ENCODE measurements around the gene KIFBP.

Gene KIFBP

GRCh38 chr10:69049566-69049961 lies 61.0 kb downstream of the KIFBP start:
- DNase-seq (ENCODE audit: low read depth, low spot score) = no peak

DNA sequence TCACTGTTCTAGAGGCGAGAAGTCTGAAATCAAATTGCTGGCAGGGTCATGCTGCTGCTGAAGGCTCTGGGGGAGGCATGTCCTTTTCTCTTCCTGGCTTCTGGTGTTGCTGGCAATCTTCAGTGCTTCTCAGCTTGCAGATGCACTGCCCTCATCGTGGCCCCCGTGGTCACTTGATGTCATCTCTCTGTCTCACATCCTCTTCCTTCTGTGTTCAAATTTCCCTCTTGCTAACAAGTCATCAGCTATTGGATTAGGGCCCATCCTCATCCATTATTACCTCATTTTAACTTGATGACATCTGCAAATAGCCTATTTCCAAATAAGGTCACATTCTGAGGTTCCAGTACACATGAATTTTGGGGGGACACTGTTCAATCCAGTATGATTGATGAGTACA lies 62.7 kb downstream of the KIFBP start:
- no peak for DNase-seq (ENCODE audit: low read depth, low spot score)

DNA sequence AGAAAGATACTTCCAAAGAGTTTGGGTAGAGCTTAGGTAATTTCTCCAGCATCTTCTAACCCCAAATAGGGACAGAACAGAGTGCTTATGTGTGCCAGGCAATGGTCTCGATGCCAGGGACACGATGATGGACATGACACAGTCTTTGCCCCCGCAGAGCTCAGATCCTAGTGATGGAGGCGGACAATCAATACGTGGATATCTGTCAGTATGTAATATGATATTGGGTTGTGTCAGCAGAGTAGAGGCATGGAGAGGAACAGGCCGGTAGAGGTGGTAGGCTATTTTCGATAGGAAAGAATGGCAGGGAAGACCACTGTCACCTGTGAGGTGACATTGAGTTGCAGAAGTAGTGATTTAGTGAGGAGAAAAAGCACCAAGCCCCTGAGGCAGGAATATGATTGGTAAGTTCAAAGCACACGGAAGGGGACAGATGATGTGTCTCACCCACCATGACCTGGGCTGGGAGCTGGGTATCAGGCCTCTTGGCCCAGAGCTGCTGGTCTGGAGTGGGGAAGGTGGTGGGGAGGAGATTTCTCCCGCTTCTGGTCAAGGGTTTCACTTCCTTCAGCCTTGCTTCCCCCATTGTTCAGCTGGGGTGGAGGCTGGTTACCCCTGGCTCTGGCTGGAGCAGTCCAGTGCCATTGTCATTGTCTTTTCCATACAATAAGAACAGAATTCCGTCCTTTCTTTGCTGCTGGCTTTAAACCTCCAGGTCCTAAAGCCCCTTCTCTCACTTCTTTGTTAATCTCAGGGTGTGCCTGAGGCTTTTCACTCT lies 63.3 kb downstream of the KIFBP start:
- no peak for DNase-seq (ENCODE audit: low read depth, low spot score)

DNA sequence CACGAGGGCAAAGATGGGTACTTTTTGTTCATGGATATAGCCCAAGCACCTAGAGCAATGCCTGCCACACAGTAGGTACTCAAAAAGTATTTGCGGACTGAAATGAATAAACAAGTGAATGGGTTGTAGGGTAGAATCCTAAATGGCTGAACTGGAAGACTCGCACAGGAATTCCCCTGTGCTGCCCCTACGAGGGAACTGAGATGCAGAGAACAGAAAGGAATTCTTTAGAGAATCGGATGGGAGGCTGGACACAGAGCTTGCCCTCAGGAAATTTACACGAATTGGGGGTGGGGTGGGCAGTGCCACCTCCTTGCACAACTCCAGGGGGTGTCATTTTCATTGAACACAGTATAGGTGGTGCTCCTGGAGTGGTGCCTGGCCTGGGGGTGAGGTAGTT lies 64.1 kb downstream of the KIFBP start:
- DNase-seq (ENCODE audit: low read depth, low spot score) = no peak

DNA sequence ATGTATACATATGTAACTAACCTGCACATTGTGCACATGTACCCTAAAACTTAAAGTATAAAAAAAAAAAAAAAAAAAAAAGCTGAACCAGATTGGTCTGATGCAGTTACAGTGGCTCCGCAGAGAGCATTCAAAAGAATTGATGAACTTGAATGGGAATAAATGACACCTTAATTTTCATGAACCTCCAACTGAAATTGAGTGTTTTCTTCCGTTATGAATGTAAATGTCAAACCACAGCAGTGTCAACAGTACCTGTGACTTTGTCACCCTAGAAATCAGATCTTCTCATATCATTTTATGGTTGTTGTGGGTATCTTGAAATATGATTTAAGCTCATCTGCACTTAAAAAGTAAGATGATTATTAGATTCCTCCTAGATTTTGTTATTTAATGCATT lies 66.6 kb downstream of the KIFBP start:
- no peak for DNase-seq (ENCODE audit: low read depth, low spot score)

DNA sequence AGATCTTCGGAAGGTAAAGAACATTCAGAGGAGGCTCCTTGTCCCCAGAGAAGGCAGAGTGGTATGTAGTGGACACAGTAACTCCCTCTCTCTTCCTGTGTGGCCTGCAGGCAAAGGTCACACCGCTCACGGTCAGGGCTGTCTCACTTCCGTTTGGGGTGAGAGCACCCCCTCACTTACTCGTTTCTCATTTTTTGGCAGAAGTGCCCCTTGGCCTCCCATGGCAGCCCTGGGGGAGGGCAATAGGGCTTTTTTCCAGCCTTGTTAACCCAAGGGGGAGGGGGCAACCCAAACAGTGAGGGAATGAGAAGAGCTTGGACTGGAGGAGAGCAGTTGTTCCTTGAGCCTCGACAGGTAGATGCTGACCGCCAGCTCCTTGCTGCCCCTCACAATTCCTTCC lies 67.5 kb downstream of the KIFBP start:
- no peak for DNase-seq (ENCODE audit: low read depth, low spot score)

- DNase-seq (ENCODE audit: low read depth, low spot score) = no peak
Measured at GRCh38 chr10:69056536-69057260, 68.1 kb downstream of the KIFBP start.

DNA sequence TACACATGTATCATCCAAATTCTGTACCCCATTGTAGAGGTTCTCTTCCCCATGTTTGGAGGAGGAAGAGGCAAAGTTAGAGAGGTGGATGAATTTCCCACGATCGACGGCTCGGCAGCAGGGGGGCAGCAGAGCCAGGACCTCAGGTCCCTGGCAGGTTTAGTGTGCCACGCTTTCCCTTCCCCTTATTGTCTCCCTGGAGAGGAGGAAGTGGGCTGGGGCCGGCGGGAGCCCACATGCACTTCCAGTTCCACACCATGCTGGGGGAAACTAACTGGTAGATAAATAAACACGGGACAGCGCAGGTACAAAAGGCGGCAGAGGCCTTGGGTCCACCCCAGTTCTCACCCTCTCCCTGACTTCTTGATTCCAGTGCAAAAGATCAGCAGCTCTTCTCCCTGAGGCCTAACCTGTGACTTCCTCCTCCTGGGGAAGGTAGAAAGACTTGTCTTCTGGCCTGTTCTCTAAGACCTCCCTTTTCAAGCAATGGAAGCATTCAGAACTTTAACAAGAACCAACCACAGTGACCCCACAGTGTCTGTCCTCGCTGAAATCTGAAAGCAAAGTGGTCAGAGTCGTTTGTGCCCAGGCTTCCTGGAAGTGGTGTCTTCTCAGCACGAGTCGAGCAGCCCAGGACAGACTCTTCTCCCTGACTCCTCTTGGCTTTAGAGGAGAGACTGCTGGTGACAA lies 68.8 kb downstream of the KIFBP start:
- DNase-seq (ENCODE audit: low read depth, low spot score) = no peak

- DNase-seq (ENCODE audit: low read depth, low spot score) = no peak
Measured at GRCh38 chr10:69057951-69058297, 69.3 kb downstream of the KIFBP start.

- DNase-seq (ENCODE audit: low read depth, low spot score) = no peak
Measured at GRCh38 chr10:69060127-69060798, 71.7 kb downstream of the KIFBP start.

GRCh38 chr10:69061305-69062161 lies 72.9 kb downstream of the KIFBP start:
- no peak for DNase-seq (ENCODE audit: low read depth, low spot score)

- no peak for DNase-seq (ENCODE audit: low read depth, low spot score)
Measured at GRCh38 chr10:69062901-69063300, 74.3 kb downstream of the KIFBP start.

- no peak for DNase-seq (ENCODE audit: low read depth, low spot score)
Measured at GRCh38 chr10:69064762-69065328, 76.2 kb downstream of the KIFBP start.

DNA sequence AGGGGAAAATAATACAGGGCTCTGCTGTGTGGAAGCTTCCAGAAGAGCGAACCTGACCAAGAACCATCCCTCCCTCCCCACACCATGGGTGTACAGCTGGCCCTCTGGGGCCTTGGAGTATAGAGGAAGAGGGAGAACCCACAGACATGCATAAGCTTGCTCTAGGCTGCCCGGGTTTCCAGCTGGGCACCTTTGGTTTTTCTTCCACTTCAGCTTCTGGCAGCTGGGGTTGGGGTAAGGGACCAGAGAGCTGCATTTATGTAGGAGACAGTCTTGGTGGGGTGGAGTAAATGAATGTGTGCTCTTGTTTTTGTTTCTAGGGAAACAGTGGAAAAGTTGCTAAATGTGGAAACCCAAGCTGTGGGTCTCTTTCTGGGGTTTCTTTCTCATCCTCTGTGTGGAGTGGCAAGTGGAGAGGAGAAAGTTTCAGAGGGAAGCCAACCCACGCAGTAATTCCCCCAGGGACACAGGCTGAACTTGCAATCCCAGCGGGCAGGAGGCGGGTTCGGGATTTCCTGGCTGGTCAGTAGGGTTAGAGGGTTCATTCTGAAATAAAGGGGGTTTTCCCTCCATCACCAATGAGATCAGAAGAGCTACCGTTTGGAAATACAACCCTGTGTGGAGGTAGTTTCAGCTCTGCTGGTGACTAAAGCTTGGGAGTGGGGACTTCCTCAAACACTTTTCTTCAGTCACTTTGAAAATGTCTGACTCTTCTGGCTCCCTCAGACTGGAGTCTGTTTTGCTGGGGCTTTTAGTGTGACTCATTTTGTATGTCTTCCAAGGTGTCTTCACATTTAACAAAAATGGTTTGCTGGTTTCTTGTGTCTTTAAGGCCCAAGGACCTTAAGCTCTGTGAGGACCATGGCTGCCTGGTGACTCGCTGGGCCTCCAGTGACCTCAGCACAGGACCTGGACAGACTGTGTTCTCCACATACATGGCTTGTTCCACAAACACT lies 77.1 kb downstream of the KIFBP start:
- DNase-seq (ENCODE audit: low read depth, low spot score) = no peak
